ENCODE measurements around the gene PAQR4.

Gene PAQR4

DNA sequence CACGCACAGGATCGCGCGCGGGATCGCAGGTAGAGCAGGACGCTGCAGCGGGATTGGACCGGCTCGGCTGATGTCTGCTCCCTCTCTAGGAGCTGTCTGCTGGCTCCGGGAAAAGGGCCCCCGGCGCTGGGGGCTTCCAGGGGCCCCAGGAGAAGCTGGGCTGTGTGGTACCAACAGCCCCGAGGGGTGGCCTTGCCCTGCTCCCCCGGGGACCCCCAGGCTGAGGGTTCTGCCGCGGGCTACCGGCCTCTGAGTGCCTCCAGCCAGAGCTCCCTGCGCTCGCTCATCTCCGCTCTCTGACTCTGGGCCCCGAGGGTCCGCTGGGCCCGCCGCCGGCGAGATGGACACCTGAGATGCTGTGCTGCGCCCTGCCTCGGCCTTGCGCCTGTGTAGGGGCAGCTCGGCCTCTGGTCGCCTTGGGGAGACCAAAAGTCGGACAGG, 1.4 kb upstream of the PAQR4 start:
- Histone ChIP-seq H3K27ac (ENCODE audit: poor library complexity, severe bottlenecking) (peak overlapping the region; percentile 78), H3K4me3 (ENCODE audit: severe bottlenecking) (no peak overlapping the region), H3K4me1 (ENCODE audit: insufficient read depth, poor library complexity, severe bottlenecking) (no peaks in the 10 kb centered on the region), H3K36me3 (ENCODE audit: low read depth) (peaks cover 18% of the 10 kb centered on the region), H3K27me3 (ENCODE audit: insufficient read depth, poor library complexity, severe bottlenecking) (no peaks in the 10 kb centered on the region), H3K9me3 (ENCODE audit: severe bottlenecking) (no peaks in the 10 kb centered on the region)
- no peak for ATAC-seq (ENCODE audit: low read depth)
- TF ChIP-seq, protein P1, sequence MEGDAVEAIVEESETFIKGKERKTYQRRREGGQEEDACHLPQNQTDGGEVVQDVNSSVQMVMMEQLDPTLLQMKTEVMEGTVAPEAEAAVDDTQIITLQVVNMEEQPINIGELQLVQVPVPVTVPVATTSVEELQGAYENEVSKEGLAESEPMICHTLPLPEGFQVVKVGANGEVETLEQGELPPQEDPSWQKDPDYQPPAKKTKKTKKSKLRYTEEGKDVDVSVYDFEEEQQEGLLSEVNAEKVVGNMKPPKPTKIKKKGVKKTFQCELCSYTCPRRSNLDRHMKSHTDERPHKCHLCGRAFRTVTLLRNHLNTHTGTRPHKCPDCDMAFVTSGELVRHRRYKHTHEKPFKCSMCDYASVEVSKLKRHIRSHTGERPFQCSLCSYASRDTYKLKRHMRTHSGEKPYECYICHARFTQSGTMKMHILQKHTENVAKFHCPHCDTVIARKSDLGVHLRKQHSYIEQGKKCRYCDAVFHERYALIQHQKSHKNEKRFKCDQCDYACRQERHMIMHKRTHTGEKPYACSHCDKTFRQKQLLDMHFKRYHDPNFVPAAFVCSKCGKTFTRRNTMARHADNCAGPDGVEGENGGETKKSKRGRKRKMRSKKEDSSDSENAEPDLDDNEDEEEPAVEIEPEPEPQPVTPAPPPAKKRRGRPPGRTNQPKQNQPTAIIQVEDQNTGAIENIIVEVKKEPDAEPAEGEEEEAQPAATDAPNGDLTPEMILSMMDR (IDR thresholded peaks at IDR 0.05; ENCODE audit: poor library complexity, severe bottlenecking) = no peak
- no peak for DNase-seq (ENCODE audit: low spot score)

DNA sequence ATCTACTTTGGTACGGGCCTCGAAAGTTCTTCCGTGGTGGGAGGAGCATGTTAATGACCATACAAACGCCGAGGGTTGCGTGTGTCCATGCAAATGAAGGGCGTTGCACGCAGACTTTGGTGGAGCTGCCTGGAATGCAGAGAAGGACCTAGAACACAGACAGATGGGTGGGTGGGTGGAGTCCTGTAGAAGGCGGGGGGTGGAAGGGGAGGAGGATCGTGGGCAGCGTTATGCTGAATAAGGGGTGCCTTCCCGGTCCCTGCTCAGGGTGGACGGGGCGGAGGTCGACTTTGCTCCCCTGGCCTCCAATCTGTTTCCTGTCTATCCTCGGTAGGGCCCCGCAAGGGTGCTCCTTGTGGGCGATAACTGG, 795 bp upstream of the PAQR4 start:
- no peaks in the 10 kb centered on the region for H3K9me3 ChIP-seq (ENCODE audit: severe bottlenecking)
- H3K4me3 ChIP-seq (ENCODE audit: severe bottlenecking) = peak overlapping the region; percentile 70
- no peaks in the 10 kb centered on the region for H3K4me1 ChIP-seq (ENCODE audit: insufficient read depth, poor library complexity, severe bottlenecking)
- no peaks in the 10 kb centered on the region for H3K27me3 ChIP-seq (ENCODE audit: insufficient read depth, poor library complexity, severe bottlenecking)
- TF ChIP-seq, protein P1 (IDR thresholded peaks at IDR 0.05; ENCODE audit: poor library complexity, severe bottlenecking) = no peak
- peaks cover 23% of the 10 kb centered on the region for H3K36me3 ChIP-seq (ENCODE audit: low read depth)
- H3K27ac ChIP-seq (ENCODE audit: poor library complexity, severe bottlenecking) = peak overlapping the region; percentile 78
- ATAC-seq (ENCODE audit: low read depth) (no peak), DNase-seq (ENCODE audit: low spot score) (no peak)

DNA sequence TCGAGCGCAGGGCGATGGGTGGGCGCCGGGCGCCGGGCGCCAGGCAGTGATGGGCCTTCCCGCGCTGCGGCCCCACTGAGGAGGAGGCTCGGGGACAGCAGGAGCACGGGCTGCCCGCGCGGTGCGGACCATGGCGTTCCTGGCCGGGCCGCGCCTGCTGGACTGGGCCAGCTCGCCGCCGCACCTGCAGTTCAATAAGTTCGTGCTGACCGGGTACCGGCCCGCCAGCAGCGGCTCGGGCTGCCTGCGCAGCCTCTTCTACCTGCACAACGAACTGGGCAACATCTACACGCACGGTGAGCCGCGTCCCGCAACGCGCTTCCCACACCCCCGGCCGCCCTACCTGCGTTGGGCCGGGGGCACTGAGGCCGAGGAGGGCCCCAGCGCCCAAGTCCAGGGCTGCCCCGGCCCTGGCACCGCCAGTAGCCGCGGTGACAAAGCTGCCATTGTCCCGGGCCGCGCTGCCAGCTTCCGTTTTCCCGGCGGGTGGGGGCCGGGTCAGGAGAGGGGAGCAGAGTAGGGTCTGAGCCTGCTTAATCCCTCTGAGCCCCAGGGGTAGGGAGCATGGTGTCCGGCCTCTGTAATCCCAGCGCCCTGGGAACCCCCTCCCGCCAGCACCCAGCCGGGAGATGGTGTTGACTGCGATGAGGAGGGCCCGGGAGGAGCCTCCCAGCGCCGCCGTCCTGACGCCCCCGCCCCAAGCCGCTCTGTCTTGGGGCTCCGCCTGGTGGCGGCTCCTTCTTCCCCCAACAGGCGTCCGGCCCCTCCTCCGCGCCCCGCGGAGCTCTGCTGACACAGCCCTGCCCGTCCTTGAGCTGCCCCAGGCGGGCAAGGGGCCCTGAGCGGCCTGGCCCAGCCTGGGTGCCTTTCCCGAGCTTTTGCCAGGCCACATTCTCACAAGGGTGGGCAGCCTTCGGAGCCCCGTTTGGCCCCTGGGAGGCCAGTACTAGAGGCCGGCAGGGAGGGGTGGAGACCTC, 685 bp downstream of the PAQR4 start:
- ATAC-seq (ENCODE audit: low read depth) = peak; percentile 53
- H3K27ac ChIP-seq (ENCODE audit: poor library complexity, severe bottlenecking) = peak overlapping the region; percentile 78
- peak overlapping the region; percentile 70 for H3K4me3 ChIP-seq (ENCODE audit: severe bottlenecking)
- no peaks in the 10 kb centered on the region for H3K4me1 ChIP-seq (ENCODE audit: insufficient read depth, poor library complexity, severe bottlenecking)
- no peaks in the 10 kb centered on the region for H3K9me3 ChIP-seq (ENCODE audit: severe bottlenecking)
- TF ChIP-seq, protein P1 (IDR thresholded peaks at IDR 0.05; ENCODE audit: poor library complexity, severe bottlenecking) = peak; percentile 76
- H3K36me3 ChIP-seq (ENCODE audit: low read depth) = peaks cover 33% of the 10 kb centered on the region
- DNase-seq (ENCODE audit: low spot score) = peak; percentile 78
- H3K27me3 ChIP-seq (ENCODE audit: insufficient read depth, poor library complexity, severe bottlenecking) = no peaks in the 10 kb centered on the region

DNA sequence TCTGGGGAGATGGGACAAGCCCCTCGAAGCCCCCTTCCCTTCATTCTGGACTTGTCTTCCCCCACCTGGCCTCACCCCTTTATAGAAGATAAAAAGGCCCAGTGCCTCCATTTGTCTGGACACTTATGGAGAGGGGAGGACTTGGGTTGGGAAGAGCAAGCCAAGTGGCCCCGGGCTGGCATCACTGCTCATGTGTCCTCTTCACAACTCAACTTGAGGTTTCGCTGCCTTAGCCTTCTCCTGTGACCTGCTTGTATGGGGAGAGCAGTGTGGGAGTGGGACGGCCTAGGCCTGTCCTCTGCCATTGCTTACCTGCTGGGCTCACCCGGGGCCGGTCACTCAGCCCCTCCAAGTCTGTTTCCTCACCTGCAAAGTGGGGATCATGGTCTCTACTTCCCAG, 1.4 kb downstream of the PAQR4 start:
- no peaks in the 10 kb centered on the region for H3K9me3 ChIP-seq (ENCODE audit: severe bottlenecking)
- H3K27me3 ChIP-seq (ENCODE audit: insufficient read depth, poor library complexity, severe bottlenecking) = no peaks in the 10 kb centered on the region
- DNase-seq (ENCODE audit: low spot score) (no peak), ATAC-seq (ENCODE audit: low read depth) (no peak)
- peak overlapping the region; percentile 70 for H3K4me3 ChIP-seq (ENCODE audit: severe bottlenecking)
- peak overlapping the region; percentile 78 for H3K27ac ChIP-seq (ENCODE audit: poor library complexity, severe bottlenecking)
- TF ChIP-seq, protein P1 (IDR thresholded peaks at IDR 0.05; ENCODE audit: poor library complexity, severe bottlenecking) = no peak
- H3K4me1 ChIP-seq (ENCODE audit: insufficient read depth, poor library complexity, severe bottlenecking) = no peaks in the 10 kb centered on the region
- H3K36me3 ChIP-seq (ENCODE audit: low read depth) = peaks cover 40% of the 10 kb centered on the region
